UCSD-AML1 (cell line): ENCODE data around the gene SLC25A13.
"Not testable (repeated sequence)": the region's sequence is repeated elsewhere in the genome, so short reads cannot be mapped to it uniquely, and the experiment has no call there.

Source experiments
- DNase-seq: peaks from one replicate; lab custom pipeline; 2025; ENCODE audit not compliant: unreplicated experiment; lab: John Stamatoyannopoulos, UW

SLC25A13 gene

GRCh38 chr7:96326752-96327151 lies 4.9 kb upstream of the SLC25A13 start:
- DNase-seq: not testable (repeated sequence)

GRCh38 chr7:96322847-96323461 lies 1.1 kb upstream of the SLC25A13 start:
- no peak for DNase-seq

- DNase-seq: no peak
Measured at GRCh38 chr7:96322373-96322695, 436 bp upstream of the SLC25A13 start.

GRCh38 chr7:96321031-96321657 lies 754 bp downstream of the SLC25A13 start:
- DNase-seq: peak; percentile 82

- no peak for DNase-seq
Measured at GRCh38 chr7:96320442-96320841, 1.5 kb downstream of the SLC25A13 start.

GRCh38 chr7:96319439-96319838 lies 2.5 kb downstream of the SLC25A13 start:
- DNase-seq: no peak

GRCh38 chr7:96316949-96317348 lies 4.9 kb downstream of the SLC25A13 start:
- DNase-seq: no peak

- no peak for DNase-seq
Measured at GRCh38 chr7:96315125-96315512, 6.8 kb downstream of the SLC25A13 start.

- no peak for DNase-seq
Measured at GRCh38 chr7:96314402-96315124, 7.3 kb downstream of the SLC25A13 start.

- no peak for DNase-seq
Measured at GRCh38 chr7:96313940-96314339, 8.0 kb downstream of the SLC25A13 start.

- DNase-seq: no peak
Measured at GRCh38 chr7:96312502-96312901, 9.4 kb downstream of the SLC25A13 start.

- DNase-seq: no peak
Measured at GRCh38 chr7:96311967-96312366, 9.9 kb downstream of the SLC25A13 start.

GRCh38 chr7:96310110-96310509 lies 11.8 kb downstream of the SLC25A13 start:
- no peak for DNase-seq

GRCh38 chr7:96308950-96309263 lies 13.0 kb downstream of the SLC25A13 start:
- no peak for DNase-seq

- no peak for DNase-seq
Measured at GRCh38 chr7:96308253-96308949, 13.5 kb downstream of the SLC25A13 start.

- peak; percentile 43 for DNase-seq
Measured at GRCh38 chr7:96306385-96307125, 15.3 kb downstream of the SLC25A13 start.

- no peak for DNase-seq
Measured at GRCh38 chr7:96305915-96306314, 16.0 kb downstream of the SLC25A13 start.

- DNase-seq: no peak
Measured at GRCh38 chr7:96304573-96304972, 17.3 kb downstream of the SLC25A13 start.

GRCh38 chr7:96303686-96304443 lies 18.0 kb downstream of the SLC25A13 start:
- DNase-seq: no peak

GRCh38 chr7:96303105-96303685 lies 18.7 kb downstream of the SLC25A13 start:
- DNase-seq: no peak
